Mammary epithelial cell (primary cell): Measurements from ENCODE around the gene MROH2A.

Experiments used
- EZH2 ChIP-seq: IDR thresholded peaks from 2 replicates; pipeline ENCODE4 v1.6.1; 2012; ENCODE audit warnings: low read length, inconsistent platforms, borderline replicate concordance
- TF ChIP-seq, protein P1 (sequence below), 2 donors: IDR thresholded peaks in 1 of 2; conservative IDR thresholded peaks in 1 of 2; 2 replicates each; pipeline ENCODE4 v1.5.1; 2011 to 2012; ENCODE audit warnings: inconsistent platforms in 2 of 2, low read length in 2 of 2, mild to moderate bottlenecking in 2 of 2, control low read depth in 1 of 2, low read depth in 1 of 2; ENCODE audit not compliant: insufficient read depth in 1 of 2; ENCODE audit errors: extremely low read depth in 1 of 2

DNA sequence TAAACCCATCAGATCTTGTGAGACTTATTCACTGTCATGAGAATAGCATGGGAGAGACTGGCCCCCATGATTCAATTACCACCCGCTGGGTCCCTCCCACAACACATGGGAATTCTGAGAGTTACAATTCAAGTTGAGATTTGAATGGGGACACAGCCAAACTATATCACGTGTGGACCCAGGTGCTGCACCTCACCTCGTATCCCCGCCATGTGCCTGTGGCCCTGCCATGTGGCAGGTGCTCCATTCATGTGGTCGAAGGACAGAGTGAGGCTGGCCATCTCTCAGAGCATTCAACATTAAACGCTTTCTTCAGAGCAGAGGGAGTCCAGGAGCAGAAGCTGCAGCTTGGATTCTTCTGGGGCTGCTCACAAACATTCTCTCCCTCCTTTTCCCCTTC lies 32.3 kb downstream of the MROH2A start:
- TF ChIP-seq, protein P1, sequence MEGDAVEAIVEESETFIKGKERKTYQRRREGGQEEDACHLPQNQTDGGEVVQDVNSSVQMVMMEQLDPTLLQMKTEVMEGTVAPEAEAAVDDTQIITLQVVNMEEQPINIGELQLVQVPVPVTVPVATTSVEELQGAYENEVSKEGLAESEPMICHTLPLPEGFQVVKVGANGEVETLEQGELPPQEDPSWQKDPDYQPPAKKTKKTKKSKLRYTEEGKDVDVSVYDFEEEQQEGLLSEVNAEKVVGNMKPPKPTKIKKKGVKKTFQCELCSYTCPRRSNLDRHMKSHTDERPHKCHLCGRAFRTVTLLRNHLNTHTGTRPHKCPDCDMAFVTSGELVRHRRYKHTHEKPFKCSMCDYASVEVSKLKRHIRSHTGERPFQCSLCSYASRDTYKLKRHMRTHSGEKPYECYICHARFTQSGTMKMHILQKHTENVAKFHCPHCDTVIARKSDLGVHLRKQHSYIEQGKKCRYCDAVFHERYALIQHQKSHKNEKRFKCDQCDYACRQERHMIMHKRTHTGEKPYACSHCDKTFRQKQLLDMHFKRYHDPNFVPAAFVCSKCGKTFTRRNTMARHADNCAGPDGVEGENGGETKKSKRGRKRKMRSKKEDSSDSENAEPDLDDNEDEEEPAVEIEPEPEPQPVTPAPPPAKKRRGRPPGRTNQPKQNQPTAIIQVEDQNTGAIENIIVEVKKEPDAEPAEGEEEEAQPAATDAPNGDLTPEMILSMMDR (conservative IDR thresholded peaks at IDR 0.05 in 1 of 2, IDR thresholded peaks at IDR 0.05 in 1 of 2; ENCODE audit: extremely low read depth in 1 of 2, insufficient read depth in 1 of 2, low read depth in 1 of 2, low read length in 2 of 2): no peak
- no peak for TF ChIP-seq EZH2
